HEK293T (cell line): ENCODE data around the gene HOXA5.

Experiments
- CTCF ChIA-PET: fragments of 350-600 bp; formaldehyde crosslinking; extraction: SDS; loops from one replicate; lab custom pipeline; 2021; ENCODE audit warnings: antibody characterized with exemption, inconsistent platforms; lab: Yijun Ruan, JAX
- POLR2A ChIA-PET: fragments of 350-600 bp; formaldehyde crosslinking; extraction: SDS; loops from one replicate; lab custom pipeline; 2020; ENCODE audit warnings: antibody characterized with exemption, inconsistent platforms; lab: Yijun Ruan, JAX
- DNase-seq: peaks from one replicate; pipeline ENCODE4 v3.0.0; 2012; ENCODE audit warnings: mixed read lengths; ENCODE audit errors: extremely low spot score
- ARNT ChIP-seq: fragments of 450-650 bp; IDR thresholded peaks from 2 replicates; pipeline ENCODE4 v1.6.1; 2017; ENCODE audit warnings: mild to moderate bottlenecking
- BHLHE40 ChIP-seq: fragments of 450-650 bp; IDR thresholded peaks from 2 replicates; pipeline ENCODE4 v1.6.1; 2016; ENCODE audit warnings: mild to moderate bottlenecking, moderate library complexity, borderline replicate concordance
- CTBP1 ChIP-seq: fragments of 450-650 bp; IDR thresholded peaks from 2 replicates; pipeline ENCODE4 v1.6.1; 2016; ENCODE audit warnings: borderline replicate concordance
- ELF4 ChIP-seq: fragments of 450-650 bp; IDR thresholded peaks from 2 replicates; pipeline ENCODE4 v1.6.1; 2017; ENCODE audit warnings: antibody characterized with exemption
- FOXA1 ChIP-seq: fragments of 450-650 bp; IDR thresholded peaks from 2 replicates; pipeline ENCODE4 v1.6.1; 2016; ENCODE audit warnings: mild to moderate bottlenecking
- FOXK2 ChIP-seq: fragments of 450-650 bp; IDR thresholded peaks from 2 replicates; pipeline ENCODE4 v1.6.1; 2016; ENCODE audit warnings: mild to moderate bottlenecking
- FOXM1 ChIP-seq: fragments of 450-650 bp; IDR thresholded peaks from 2 replicates; pipeline ENCODE4 v1.6.1; 2017; ENCODE audit warnings: mild to moderate bottlenecking, borderline replicate concordance
- HDGF ChIP-seq: fragments of 450-650 bp; IDR thresholded peaks from 2 replicates; pipeline ENCODE4 v1.6.1; 2017; ENCODE audit warnings: antibody characterized with exemption, borderline replicate concordance
- L3MBTL2 ChIP-seq: fragments of 450-650 bp; conservative IDR thresholded peaks from 2 replicates; pipeline ENCODE4 v1.6.1; 2016; ENCODE audit warnings: mild to moderate bottlenecking
- LEF1 ChIP-seq: fragments of 450-650 bp; IDR thresholded peaks from 2 replicates; pipeline ENCODE4 v1.6.1; 2017; ENCODE audit warnings: mild to moderate bottlenecking, borderline replicate concordance
- NFRKB ChIP-seq: fragments of 450-650 bp; IDR thresholded peaks from 2 replicates; pipeline ENCODE4 v1.6.1; 2016; ENCODE audit warnings: mild to moderate bottlenecking, moderate library complexity
- SP1 ChIP-seq: fragments of 450-650 bp; IDR thresholded peaks from 2 replicates; pipeline ENCODE4 v1.6.1; 2017
- SUZ12 ChIP-seq: fragments of 450-650 bp; IDR thresholded peaks from 2 replicates; pipeline ENCODE4 v1.6.1; 2016; ENCODE audit warnings: mild to moderate bottlenecking
- TARDBP ChIP-seq: fragments of 450-650 bp; IDR thresholded peaks from 2 replicates; pipeline ENCODE4 v1.6.1; 2016
- ZNF384 ChIP-seq: fragments of 450-650 bp; IDR thresholded peaks from 2 replicates; pipeline ENCODE4 v1.6.1; 2016
- TF ChIP-seq, protein P1 (sequence below): fragments of 450-650 bp; IDR thresholded peaks from 2 replicates; pipeline ENCODE4 v1.6.1; 2016

HOXA5 gene

DNA sequence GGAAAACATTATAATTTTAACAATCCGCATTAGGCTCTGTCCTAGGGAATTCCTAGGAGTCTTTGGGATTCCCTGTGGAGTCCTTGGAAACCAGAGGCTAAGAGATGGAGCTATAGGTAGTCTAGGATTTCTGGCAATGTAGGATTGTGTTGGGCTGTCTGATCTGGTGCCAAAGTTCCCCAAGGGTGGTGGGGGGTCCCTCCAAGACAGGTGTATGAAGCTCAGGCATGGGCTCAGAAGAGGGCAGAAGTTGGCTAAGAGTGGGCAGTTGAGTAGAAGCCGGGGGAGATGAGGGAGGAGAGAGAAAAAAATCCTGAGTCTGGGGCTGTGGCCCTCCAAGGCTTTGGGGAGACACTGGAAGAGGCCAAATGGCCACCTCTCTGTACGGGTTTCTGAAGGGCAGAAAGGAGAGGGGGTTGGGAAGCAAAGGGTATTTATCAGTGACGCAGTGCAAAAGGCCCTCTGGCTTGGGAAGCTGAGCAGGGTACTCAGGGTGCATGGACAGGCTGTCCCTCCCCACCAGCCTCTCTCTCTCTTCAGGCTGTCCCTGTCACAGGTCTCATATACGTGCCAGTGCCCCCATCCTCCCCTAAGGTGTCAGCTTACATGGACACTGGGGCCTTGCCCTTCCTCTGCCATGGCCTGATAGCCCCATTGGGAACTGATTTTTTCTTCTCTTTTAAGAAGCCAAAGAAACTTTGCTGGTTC lies 3.2 kb upstream of the HOXA5 start:
- no peak for DNase-seq
- CTCF ChIA-PET, result interaction anchor here (0.7 to 4.9 kb wide), 2 partner anchors 15 to 424 kb away, joined by 3 to 20 read pairs; no protein-coding TSS in a partner anchor
- TF ChIP-seq TARDBP (no peak), LEF1 (no peak), L3MBTL2 (no peak), CTBP1 (no peak), HDGF (no peak), SP1 (no peak), BHLHE40 (no peak), ELF4 (0 out of 2 replicates have a peak, but pooled peaks have one; percentile 23)
- POLR2A ChIA-PET, result interaction anchor here (0.6 to 17.5 kb wide), 8 partner anchors 10 to 950 kb away, joined by 3 to 367 read pairs (median 8); partner anchors contain the start of genes CBX3, HNRNPA2B1, HOXA10 and HOXA11

DNA sequence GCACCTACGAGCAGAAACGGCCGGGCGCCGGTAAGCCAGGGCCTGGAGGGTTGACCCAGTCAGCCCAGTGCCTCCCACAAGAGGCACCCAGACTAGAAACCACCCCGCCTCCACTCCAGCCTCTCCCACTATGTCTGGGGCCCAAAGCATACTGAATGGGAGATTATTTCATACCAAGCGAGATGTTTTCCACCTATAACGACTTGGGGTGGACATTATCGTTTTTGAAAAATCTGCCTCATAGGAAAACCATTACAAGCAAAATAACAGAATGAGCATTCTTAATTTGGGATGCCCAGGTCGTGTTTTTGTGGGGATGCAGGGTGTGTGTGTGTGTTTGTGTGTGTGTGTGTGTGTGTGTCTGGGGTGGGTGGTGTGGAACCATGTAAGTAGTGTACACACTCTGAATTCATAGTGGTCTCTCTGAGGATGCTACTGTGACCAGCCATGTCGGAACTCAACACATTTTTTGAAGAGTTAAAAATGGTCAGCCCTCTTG lies 2.5 kb upstream of the HOXA5 start:
- ChIA-PET POLR2A (interaction anchor here (0.9 to 17.5 kb wide), 5 partner anchors 11 to 946 kb away, joined by 4 to 367 read pairs (median 11); partner anchors contain the start of genes CBX3, HNRNPA2B1, HOXA10 and HOXA7), CTCF (interaction anchor here (4.9 kb wide), 1 partner anchor 16 kb away, joined by 20 read pairs; no protein-coding TSS in a partner anchor)
- DNase-seq, result no peak
- TF ChIP-seq CTBP1, result no peak
- no peak for TF ChIP-seq L3MBTL2

DNA sequence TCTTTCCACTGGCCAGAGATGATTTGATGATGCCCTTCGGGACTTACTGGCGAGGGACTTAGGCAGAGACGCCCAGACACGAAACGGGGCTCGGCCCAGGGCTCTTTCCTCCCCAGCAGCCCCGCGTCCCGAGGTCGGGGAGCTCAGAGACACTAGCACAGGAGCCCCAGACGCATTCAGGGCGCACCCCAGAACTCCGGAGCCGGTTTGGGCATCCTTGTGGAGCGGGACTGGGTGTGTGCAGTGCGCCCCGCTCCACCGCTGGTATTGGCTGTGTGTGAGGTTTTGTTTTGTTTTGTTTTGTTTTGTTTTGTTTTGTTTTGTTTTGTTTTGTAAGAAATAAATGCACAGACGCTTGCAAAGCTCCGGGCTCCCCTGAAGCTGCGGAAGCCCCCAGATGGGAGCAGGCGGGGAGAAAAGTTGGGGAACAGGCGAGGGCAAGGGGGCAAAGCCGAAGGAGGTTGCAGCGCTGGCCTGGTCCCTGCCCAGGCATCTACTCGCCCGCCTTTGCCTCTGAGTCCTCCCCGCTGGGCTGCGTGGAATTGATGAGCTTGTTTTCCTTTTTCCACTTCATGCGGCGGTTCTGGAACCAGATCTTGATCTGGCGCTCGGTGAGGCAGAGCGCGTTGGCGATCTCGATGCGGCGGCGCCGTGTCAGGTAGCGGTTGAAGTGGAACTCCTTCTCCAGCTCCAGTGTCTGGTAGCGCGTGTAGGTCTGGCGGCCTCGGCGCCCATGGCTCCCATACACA lies 1.9 kb upstream of the HOXA5 start:
- CTCF ChIA-PET, result interaction anchor here (0.6 to 4.9 kb wide), 8 partner anchors 13 to 463 kb away, joined by 3 to 20 read pairs (median 6); partner anchors contain the start of gene HOXA10
- POLR2A ChIA-PET, result interaction anchor here (0.7 to 17.5 kb wide), 7 partner anchors 11 to 948 kb away, joined by 3 to 367 read pairs (median 10); partner anchors contain the start of genes HOXA10 and HOXA7
- DNase-seq, result no peak
- TF ChIP-seq CTBP1 (peak; percentile 31; the same call in 1 of the 2 replicates), SP1 (no peak)

DNA sequence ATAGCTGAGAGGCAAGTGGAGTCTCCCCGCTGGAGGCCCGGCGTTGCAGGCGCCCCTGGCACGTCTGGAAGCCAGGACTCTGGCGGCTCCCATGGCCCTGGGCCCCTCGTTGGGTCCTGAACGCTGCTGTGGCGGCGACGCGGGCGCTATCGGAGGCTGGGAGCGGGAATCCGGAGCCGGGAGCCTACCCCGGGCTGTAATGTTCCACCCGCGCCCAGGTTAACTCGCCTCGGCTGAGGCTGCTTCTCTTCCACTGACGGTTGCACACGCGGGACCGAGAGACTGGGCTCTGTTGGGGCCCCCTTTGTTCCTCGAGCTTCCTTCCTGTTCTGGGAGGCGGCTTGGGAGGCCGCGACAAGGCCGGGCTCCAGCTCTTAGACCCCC lies 1.3 kb upstream of the HOXA5 start:
- ChIA-PET CTCF (interaction anchor here (0.6 to 4.9 kb wide), 8 partner anchors 9 to 463 kb away, joined by 4 to 20 read pairs (median 6); partner anchors contain the start of genes HOXA10 and HOXA3), POLR2A (interaction anchor here (0.7 to 17.5 kb wide), 14 partner anchors 8 to 948 kb away, joined by 3 to 367 read pairs (median 6); partner anchors contain the start of genes HOXA10, HOXA3 and HOXA7)
- peak; percentile 32; the same call in 1 of the 2 replicates for TF ChIP-seq LEF1
- TF ChIP-seq, protein P1, sequence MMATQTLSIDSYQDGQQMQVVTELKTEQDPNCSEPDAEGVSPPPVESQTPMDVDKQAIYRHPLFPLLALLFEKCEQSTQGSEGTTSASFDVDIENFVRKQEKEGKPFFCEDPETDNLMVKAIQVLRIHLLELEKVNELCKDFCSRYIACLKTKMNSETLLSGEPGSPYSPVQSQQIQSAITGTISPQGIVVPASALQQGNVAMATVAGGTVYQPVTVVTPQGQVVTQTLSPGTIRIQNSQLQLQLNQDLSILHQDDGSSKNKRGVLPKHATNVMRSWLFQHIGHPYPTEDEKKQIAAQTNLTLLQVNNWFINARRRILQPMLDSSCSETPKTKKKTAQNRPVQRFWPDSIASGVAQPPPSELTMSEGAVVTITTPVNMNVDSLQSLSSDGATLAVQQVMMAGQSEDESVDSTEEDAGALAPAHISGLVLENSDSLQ, result no peak
- DNase-seq, result no peak

DNA sequence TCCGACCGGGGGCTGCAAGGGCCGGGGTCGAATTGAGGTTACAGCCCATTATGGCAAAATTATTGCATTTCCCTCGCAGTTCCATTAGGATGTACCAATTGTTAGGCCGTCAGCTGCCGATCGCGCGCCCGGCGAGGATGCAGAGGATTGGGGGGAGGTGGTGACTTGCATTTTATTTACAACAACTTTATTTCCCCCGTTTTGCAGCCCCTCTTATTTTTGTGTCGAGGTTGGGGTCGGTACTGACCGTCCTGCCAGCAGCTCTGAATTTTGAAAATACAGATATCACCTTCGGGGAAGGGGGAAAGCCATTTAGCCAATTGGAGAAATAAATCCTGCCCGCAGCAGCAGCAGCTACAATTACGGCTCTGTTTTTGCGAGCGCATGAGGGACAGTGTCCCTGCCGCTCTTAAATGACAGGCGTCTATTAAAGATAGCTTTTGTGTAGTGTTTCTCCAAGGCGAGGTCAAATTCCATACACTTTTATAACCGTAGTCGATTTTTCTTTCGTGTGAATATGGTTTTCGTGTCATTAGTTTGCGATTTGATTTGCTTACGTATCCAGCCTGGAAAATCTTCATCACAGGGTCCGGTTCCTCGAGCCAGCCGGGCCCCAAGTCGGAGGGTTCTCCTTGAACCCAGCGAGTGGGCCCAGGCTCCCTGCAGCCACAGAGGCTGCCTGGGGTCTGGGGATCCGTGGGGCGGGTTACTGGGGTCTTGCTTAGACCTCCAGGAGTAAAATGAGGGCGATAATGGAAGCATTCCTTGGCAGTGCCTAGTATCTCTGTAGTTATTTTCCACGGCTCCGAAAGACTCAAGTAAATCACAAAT lies 684 bp upstream of the HOXA5 start:
- DNase-seq, result no peak
- ChIA-PET POLR2A (interaction anchor here (0.7 to 17.5 kb wide), 24 partner anchors 8 to 1282 kb away, joined by 3 to 367 read pairs (median 5); partner anchors contain the start of genes CBX3, HOXA1, HOXA10 and HOXA11), CTCF (interaction anchor here (0.5 to 4.9 kb wide), 18 partner anchors 9 to 766 kb away, joined by 3 to 20 read pairs (median 4); partner anchors contain the start of genes HOXA10 and HOXA3)
- TF ChIP-seq FOXM1 (0 out of 2 replicates have a peak, but pooled peaks have one; percentile 28), LEF1 (no peak; the same call in 1 of the 2 replicates), FOXK2 (no peak), ZNF384 (no peak), HDGF (no peak), FOXA1 (no peak), NFRKB (no peak), SUZ12 (no peak), SP1 (no peak), ARNT (peak; percentile 97), CTBP1 (peak; percentile 90), L3MBTL2 (no peak)
- TF ChIP-seq, protein P1, result peak; percentile 94

DNA sequence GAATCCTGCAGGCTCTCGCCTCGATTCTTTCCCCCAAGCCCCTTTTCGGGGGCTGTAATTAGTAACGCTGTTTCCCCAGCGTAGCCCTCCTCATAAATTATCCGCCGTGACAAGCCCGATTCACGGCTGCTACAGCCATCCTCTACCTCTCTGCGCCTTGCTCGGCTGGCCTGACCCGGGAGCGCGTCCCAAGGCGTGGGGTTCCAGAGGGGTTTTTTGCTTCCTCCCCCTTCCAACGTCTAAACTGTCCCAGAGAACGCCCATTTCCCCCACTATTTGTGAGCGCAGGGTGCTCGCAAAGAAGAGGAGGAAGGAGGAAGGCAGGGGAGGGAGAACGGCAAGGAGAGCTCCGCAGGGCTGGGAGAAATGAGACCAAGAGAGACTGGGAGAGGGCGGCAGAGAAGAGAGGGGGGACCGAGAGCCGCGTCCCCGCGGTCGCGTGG lies 880 bp downstream of the HOXA5 start:
- CTCF ChIA-PET, result interaction anchor here (0.8 to 4.9 kb wide), 6 partner anchors 9 to 771 kb away, joined by 3 to 20 read pairs (median 6); partner anchors contain the start of gene HOXA3
- DNase-seq, result no peak
- TF ChIP-seq HDGF, result no peak
- TF ChIP-seq, protein P1, result peak; percentile 89
- POLR2A ChIA-PET, result interaction anchor here (1.0 to 17.5 kb wide), 15 partner anchors 9 to 456 kb away, joined by 3 to 367 read pairs (median 5); partner anchors contain the start of genes HOXA1, HOXA10, HOXA3 and HOXA7
